ENCODE results near the gene ACTN4.

Gene ACTN4

GRCh38 chr19:38727868-38728660 lies 80.6 kb downstream of the ACTN4 start:
- no peak overlapping the region for H3K9ac ChIP-seq (ENCODE audit: low read length)
- H3K4me3 ChIP-seq (ENCODE audit: low read length), result no peak overlapping the region
- peaks cover 59% of the 10 kb centered on the region for H3K36me3 ChIP-seq (ENCODE audit: control insufficient read depth, low read depth, low read length)

GRCh38 chr19:38728752-38729541 lies 81.5 kb downstream of the ACTN4 start:
- Histone ChIP-seq H3K9me3 (ENCODE audit: control insufficient read depth, low read depth, low read length) (no peaks in the 10 kb centered on the region), H3K27me3 (ENCODE audit: control insufficient read depth, insufficient read depth, low read length) (no peaks in the 10 kb centered on the region), H3K36me3 (ENCODE audit: control insufficient read depth, low read depth, low read length) (peaks cover 51% of the 10 kb centered on the region), H3K4me1 (ENCODE audit: control insufficient read depth, low read depth, low read length) (no peaks in the 10 kb centered on the region), H3K27ac (ENCODE audit: low read length) (no peak overlapping the region), H3K9ac (ENCODE audit: low read length) (no peak overlapping the region), H3K4me3 (ENCODE audit: low read length) (no peak overlapping the region)

More at GRCh38 chr19:38727868-38728660, 80.6 kb downstream of the ACTN4 start:
- no peak overlapping the region for H3K27ac ChIP-seq (ENCODE audit: low read length)
- no peaks in the 10 kb centered on the region for H3K9me3 ChIP-seq (ENCODE audit: control insufficient read depth, low read depth, low read length)
- no peaks in the 10 kb centered on the region for H3K27me3 ChIP-seq (ENCODE audit: control insufficient read depth, insufficient read depth, low read length)
- no peaks in the 10 kb centered on the region for H3K4me1 ChIP-seq (ENCODE audit: control insufficient read depth, low read depth, low read length)

- H3K9me3 ChIP-seq (ENCODE audit: control insufficient read depth, low read depth, low read length), result no peaks in the 10 kb centered on the region
- H3K4me3 ChIP-seq (ENCODE audit: low read length), result no peak overlapping the region
- H3K27ac ChIP-seq (ENCODE audit: low read length), result no peak overlapping the region
- H3K36me3 ChIP-seq (ENCODE audit: control insufficient read depth, low read depth, low read length), result peaks cover 42% of the 10 kb centered on the region
- no peaks in the 10 kb centered on the region for H3K27me3 ChIP-seq (ENCODE audit: control insufficient read depth, insufficient read depth, low read length)
- no peaks in the 10 kb centered on the region for H3K4me1 ChIP-seq (ENCODE audit: control insufficient read depth, low read depth, low read length)
- no peak overlapping the region for H3K9ac ChIP-seq (ENCODE audit: low read length)
Measured at GRCh38 chr19:38729653-38730469, 82.4 kb downstream of the ACTN4 start.

- Histone ChIP-seq H3K36me3 (ENCODE audit: control insufficient read depth, low read depth, low read length) (peaks cover 36% of the 10 kb centered on the region), H3K27me3 (ENCODE audit: control insufficient read depth, insufficient read depth, low read length) (no peaks in the 10 kb centered on the region), H3K4me1 (ENCODE audit: control insufficient read depth, low read depth, low read length) (peaks cover 3% of the 10 kb centered on the region), H3K9ac (ENCODE audit: low read length) (no peak overlapping the region), H3K27ac (ENCODE audit: low read length) (no peak overlapping the region), H3K9me3 (ENCODE audit: control insufficient read depth, low read depth, low read length) (no peaks in the 10 kb centered on the region), H3K4me3 (ENCODE audit: low read length) (no peak overlapping the region)
Measured at GRCh38 chr19:38730470-38730730, 83.0 kb downstream of the ACTN4 start.

- Histone ChIP-seq H3K27ac (ENCODE audit: low read length) (no peak overlapping the region), H3K36me3 (ENCODE audit: control insufficient read depth, low read depth, low read length) (peaks cover 31% of the 10 kb centered on the region), H3K27me3 (ENCODE audit: control insufficient read depth, insufficient read depth, low read length) (no peaks in the 10 kb centered on the region), H3K4me3 (ENCODE audit: low read length) (no peak overlapping the region), H3K4me1 (ENCODE audit: control insufficient read depth, low read depth, low read length) (peaks cover 3% of the 10 kb centered on the region), H3K9me3 (ENCODE audit: control insufficient read depth, low read depth, low read length) (no peaks in the 10 kb centered on the region), H3K9ac (ENCODE audit: low read length) (no peak overlapping the region)
Measured at GRCh38 chr19:38730731-38731589, 83.5 kb downstream of the ACTN4 start.

GRCh38 chr19:38731654-38732301 lies 84.3 kb downstream of the ACTN4 start:
- no peak overlapping the region for H3K9ac ChIP-seq (ENCODE audit: low read length)
- no peaks in the 10 kb centered on the region for H3K9me3 ChIP-seq (ENCODE audit: control insufficient read depth, low read depth, low read length)
- H3K27ac ChIP-seq (ENCODE audit: low read length), result no peak overlapping the region
- peaks cover 3% of the 10 kb centered on the region for H3K4me1 ChIP-seq (ENCODE audit: control insufficient read depth, low read depth, low read length)
- peaks cover 24% of the 10 kb centered on the region for H3K36me3 ChIP-seq (ENCODE audit: control insufficient read depth, low read depth, low read length)
- no peak overlapping the region for H3K4me3 ChIP-seq (ENCODE audit: low read length)
- H3K27me3 ChIP-seq (ENCODE audit: control insufficient read depth, insufficient read depth, low read length), result peaks cover 6% of the 10 kb centered on the region

GRCh38 chr19:38733241-38733492 lies 85.7 kb downstream of the ACTN4 start:
- H3K4me1 ChIP-seq (ENCODE audit: control insufficient read depth, low read depth, low read length), result peaks cover 3% of the 10 kb centered on the region
- H3K36me3 ChIP-seq (ENCODE audit: control insufficient read depth, low read depth, low read length), result peaks cover 13% of the 10 kb centered on the region
- H3K27me3 ChIP-seq (ENCODE audit: control insufficient read depth, insufficient read depth, low read length), result peaks cover 17% of the 10 kb centered on the region
- H3K27ac ChIP-seq (ENCODE audit: low read length), result no peak overlapping the region
- H3K4me3 ChIP-seq (ENCODE audit: low read length), result no peak overlapping the region
- H3K9ac ChIP-seq (ENCODE audit: low read length), result no peak overlapping the region
- H3K9me3 ChIP-seq (ENCODE audit: control insufficient read depth, low read depth, low read length), result no peaks in the 10 kb centered on the region

GRCh38 chr19:38733493-38734175 lies 86.2 kb downstream of the ACTN4 start:
- Histone ChIP-seq H3K4me3 (ENCODE audit: low read length) (no peak overlapping the region), H3K36me3 (ENCODE audit: control insufficient read depth, low read depth, low read length) (peaks cover 13% of the 10 kb centered on the region), H3K9ac (ENCODE audit: low read length) (no peak overlapping the region), H3K9me3 (ENCODE audit: control insufficient read depth, low read depth, low read length) (no peaks in the 10 kb centered on the region), H3K4me1 (ENCODE audit: control insufficient read depth, low read depth, low read length) (peaks cover 3% of the 10 kb centered on the region), H3K27me3 (ENCODE audit: control insufficient read depth, insufficient read depth, low read length) (peaks cover 19% of the 10 kb centered on the region), H3K27ac (ENCODE audit: low read length) (no peak overlapping the region)

- Histone ChIP-seq H3K27ac (ENCODE audit: low read length) (no peak overlapping the region), H3K4me1 (ENCODE audit: control insufficient read depth, low read depth, low read length) (peaks cover 3% of the 10 kb centered on the region), H3K4me3 (ENCODE audit: low read length) (no peak overlapping the region), H3K9me3 (ENCODE audit: control insufficient read depth, low read depth, low read length) (no peaks in the 10 kb centered on the region), H3K9ac (ENCODE audit: low read length) (no peak overlapping the region), H3K27me3 (ENCODE audit: control insufficient read depth, insufficient read depth, low read length) (peaks cover 19% of the 10 kb centered on the region), H3K36me3 (ENCODE audit: control insufficient read depth, low read depth, low read length) (peaks cover 13% of the 10 kb centered on the region)
Measured at GRCh38 chr19:38734176-38734425, 86.7 kb downstream of the ACTN4 start.

GRCh38 chr19:38734426-38735256 lies 87.2 kb downstream of the ACTN4 start:
- Histone ChIP-seq H3K4me1 (ENCODE audit: control insufficient read depth, low read depth, low read length) (peaks cover 3% of the 10 kb centered on the region), H3K36me3 (ENCODE audit: control insufficient read depth, low read depth, low read length) (peaks cover 13% of the 10 kb centered on the region), H3K9ac (ENCODE audit: low read length) (peak overlapping the region; percentile 48), H3K4me3 (ENCODE audit: low read length) (peak overlapping the region; percentile 60), H3K9me3 (ENCODE audit: control insufficient read depth, low read depth, low read length) (no peaks in the 10 kb centered on the region), H3K27ac (ENCODE audit: low read length) (no peak overlapping the region), H3K27me3 (ENCODE audit: control insufficient read depth, insufficient read depth, low read length) (peaks cover 19% of the 10 kb centered on the region)

Data from iPS-18a (cell line).